Activated T-cell treated with anti-CD3 and anti-CD28 coated beads, Interleukin-2, amount 50 U/mL, for 48 hours (primary cell): ENCODE measurements around the gene VAV3.

Experiments
- DNase-seq, 2 experiments: peaks; one replicate each; pipeline ENCODE4 v3.0.0-alpha.2; 2020

Gene VAV3

GRCh38 chr1:107526524-107527198 lies 438.3 kb downstream of the VAV3 start:
- no peak for DNase-seq

- DNase-seq = no peak
These were observed 439.0 kb downstream of the VAV3 start for GRCh38 chr1:107525961-107526360.

- DNase-seq = no peak
These were observed 439.8 kb downstream of the VAV3 start for GRCh38 chr1:107525145-107525544.

GRCh38 chr1:107524301-107524700 lies 440.7 kb downstream of the VAV3 start:
- DNase-seq = no peak

GRCh38 chr1:107523736-107524135 lies 441.2 kb downstream of the VAV3 start:
- no peak for DNase-seq

GRCh38 chr1:107523061-107523460 lies 441.9 kb downstream of the VAV3 start:
- DNase-seq = no peak
